AG04449 (cell line): Measurements from ENCODE around the gene NCMAP.

ENCODE experiments used
- CTCF ChIA-PET: fragments of 350-600 bp; formaldehyde crosslinking; extraction: SDS; loops from one replicate; lab custom pipeline; 2021; ENCODE audit warnings: antibody characterized with exemption; lab: Yijun Ruan, JAX
- POLR2A ChIA-PET: fragments of 400-600, 350-600 bp; formaldehyde crosslinking; extraction: SDS; loops from one replicate; lab custom pipeline; 2020; ENCODE audit warnings: antibody characterized with exemption, inconsistent platforms; lab: Yijun Ruan, JAX
- DNase-seq: peaks from one replicate; pipeline ENCODE4 v3.0.0-alpha.2; 2010; ENCODE audit warnings: low read depth, low spot score
- H3K4me3 ChIP-seq: 2 replicates; pipeline ENCODE4 v1.5.1; 2011; ENCODE audit warnings: low read depth, mild to moderate bottlenecking, control low read depth, low read length
- CTCF ChIP-seq: IDR thresholded peaks from one replicate; pipeline ENCODE4 v1.5.1; 2011; ENCODE audit warnings: mild to moderate bottlenecking, moderate library complexity, low read length, control low read depth, inconsistent platforms; ENCODE audit not compliant: insufficient read depth; ENCODE audit errors: missing control alignments

The NCMAP gene

GRCh38 chr1:24557711-24558131 is 1.8 kb downstream of the NCMAP start:
- ChIA-PET CTCF (interaction anchor here (0.7 to 2.1 kb wide), 5 partner anchors 11 to 141 kb away, joined by 3 to 7 read pairs (median 4); no protein-coding TSS in a partner anchor), POLR2A (interaction anchor here (0.7 kb wide), 1 partner anchor 93 kb away, joined by 4 read pairs; no protein-coding TSS in a partner anchor)
- no peak for DNase-seq
- no peak overlapping the region for H3K4me3 ChIP-seq
- TF ChIP-seq CTCF, result no peak

GRCh38 chr1:24558455-24558854 is 2.6 kb downstream of the NCMAP start:
- no peak overlapping the region for H3K4me3 ChIP-seq
- POLR2A ChIA-PET, result interaction anchor here (0.7 kb wide), 1 partner anchor 94 kb away, joined by 4 read pairs; no protein-coding TSS in a partner anchor
- no peak for DNase-seq
- no peak for TF ChIP-seq CTCF
- CTCF ChIA-PET, result interaction anchor here (1.1 to 2.1 kb wide), 3 partner anchors 11 to 142 kb away, joined by 4 to 7 read pairs (median 5); no protein-coding TSS in a partner anchor

DNA sequence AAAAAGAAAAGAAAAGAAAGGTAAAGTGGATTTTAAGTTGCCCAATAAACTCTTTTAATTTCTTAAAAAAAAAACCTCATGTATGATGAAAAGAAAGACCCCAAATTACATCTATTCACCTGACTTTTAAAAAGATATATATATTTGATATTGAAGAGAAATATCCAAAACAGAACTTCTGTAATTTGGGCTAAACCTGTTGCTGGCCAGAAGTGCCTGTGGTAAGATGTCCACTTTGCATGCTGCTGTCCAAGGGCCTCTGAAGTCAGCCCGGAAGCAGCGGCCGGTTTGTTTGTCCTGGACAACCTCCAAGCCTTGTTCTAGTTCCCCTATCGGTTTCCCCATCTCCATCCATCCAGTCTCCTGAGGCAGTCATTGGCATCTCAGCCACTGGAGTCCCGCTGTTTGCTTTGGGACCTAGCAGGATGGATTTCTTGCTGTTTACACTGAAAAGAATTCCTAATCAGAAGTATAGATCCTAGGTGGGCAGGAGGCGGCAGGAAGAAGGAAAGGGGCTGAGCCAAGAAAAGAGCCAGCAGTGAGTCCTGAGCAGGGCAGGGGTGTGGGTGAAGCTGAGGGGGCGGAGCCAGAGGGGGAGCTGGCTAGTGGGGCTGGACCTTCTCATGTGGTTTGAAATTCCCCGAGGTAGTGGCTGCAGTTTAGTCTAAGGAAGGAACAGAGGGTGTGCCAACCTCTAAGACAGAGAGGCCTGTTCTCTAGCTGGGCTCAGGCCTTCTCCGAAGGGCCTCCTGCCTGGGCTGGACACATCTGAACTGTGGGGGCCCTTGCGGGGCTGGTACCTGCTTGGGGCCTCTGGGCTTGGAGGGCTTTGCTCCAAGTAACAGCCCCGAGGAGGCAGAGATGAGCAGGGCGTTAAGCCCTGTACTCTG is 3.3 kb downstream of the NCMAP start:
- POLR2A ChIA-PET, result no interaction called here
- TF ChIP-seq CTCF, result no peak
- CTCF ChIA-PET, result interaction anchor here (2.1 kb wide), 1 partner anchor 12 kb away, joined by 7 read pairs; no protein-coding TSS in a partner anchor

GRCh38 chr1:24560361-24560760 is 4.5 kb downstream of the NCMAP start:
- no peak for TF ChIP-seq CTCF
- H3K4me3 ChIP-seq, result no peak overlapping the region
- POLR2A ChIA-PET, result interaction anchor here (0.7 kb wide), 1 partner anchor 167 kb away, joined by 3 read pairs; no protein-coding TSS in a partner anchor
- no peak for DNase-seq
- CTCF ChIA-PET, result interaction anchor here (0.7 kb wide), 1 partner anchor 42 kb away, joined by 3 read pairs; no protein-coding TSS in a partner anchor

More for the DNA sequence above, 3.3 kb downstream of the NCMAP start:
- DNase-seq, result no peak
- no peak overlapping the region for H3K4me3 ChIP-seq

DNA sequence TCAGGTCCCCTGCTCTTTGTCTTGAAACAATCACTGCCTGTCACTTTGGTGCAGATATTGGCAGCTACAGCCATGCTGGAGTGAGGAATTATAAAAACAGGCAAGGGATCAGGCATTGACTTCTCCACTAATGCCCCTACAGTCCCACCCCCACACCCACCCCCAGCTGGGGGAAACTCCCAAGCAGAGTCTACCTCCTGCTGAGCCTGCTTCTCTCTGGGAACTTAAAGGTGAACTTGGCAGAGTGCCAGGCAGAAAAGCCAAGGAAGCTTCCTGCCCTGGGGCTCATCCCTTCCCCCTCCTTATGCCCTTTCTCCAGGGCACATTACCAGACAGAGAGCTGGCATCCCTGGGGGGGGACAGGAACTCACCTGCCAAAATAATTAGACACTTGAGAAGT is 6.7 kb downstream of the NCMAP start:
- ChIA-PET POLR2A (no interaction called here), CTCF (interaction anchor here (1.7 to 1.9 kb wide), 2 partner anchors 11 to 24 kb away, joined by 4 to 8 read pairs; no protein-coding TSS in a partner anchor)
- TF ChIP-seq CTCF, result no peak
- DNase-seq, result no peak
- no peak overlapping the region for H3K4me3 ChIP-seq

DNA sequence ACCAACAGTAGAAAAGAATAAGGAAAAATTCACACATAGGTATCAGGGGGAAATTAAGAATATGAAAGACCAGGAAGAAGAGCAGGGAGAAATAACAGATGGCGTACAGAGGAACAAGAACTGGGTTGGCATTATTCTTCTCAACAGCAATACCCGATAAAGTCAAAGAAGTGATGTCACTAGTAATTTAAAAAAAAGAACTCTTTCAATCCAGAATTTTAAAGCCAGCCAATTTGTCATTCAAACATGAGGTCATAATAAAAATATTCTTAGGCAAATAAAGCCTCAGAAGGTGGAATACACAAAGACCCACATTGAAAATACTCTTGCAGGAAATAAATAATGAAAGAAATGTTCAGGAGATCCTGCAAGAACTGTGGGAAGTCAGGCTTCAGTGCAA is 8.8 kb downstream of the NCMAP start:
- no peak for TF ChIP-seq CTCF
- POLR2A ChIA-PET, result no interaction called here
- CTCF ChIA-PET, result interaction anchor here (2.3 kb wide), 1 partner anchor 23 kb away, joined by 7 read pairs; no protein-coding TSS in a partner anchor
- no peak for DNase-seq
- H3K4me3 ChIP-seq, result no peak overlapping the region
